GM15510 (cell line): ENCODE data around the gene ZNF235.

Experiments used
- POLR2A ChIP-seq: IDR thresholded peaks from 3 replicates; pipeline ENCODE4 v1.6.1; 2011; ENCODE audit warnings: borderline replicate concordance; ENCODE audit not compliant: insufficient read length; ENCODE audit errors: extremely low read depth

ZNF235 gene

GRCh38 chr19:44278181-44278690 is 26.6 kb downstream of the ZNF235 start:
- TF ChIP-seq POLR2A, result no peak

- no peak for TF ChIP-seq POLR2A
These were observed 27.5 kb downstream of the ZNF235 start for GRCh38 chr19:44277331-44277730.

- no peak for TF ChIP-seq POLR2A
These were observed 44.0 kb downstream of the ZNF235 start for GRCh38 chr19:44260695-44261446.

- no peak for TF ChIP-seq POLR2A
These were observed 44.5 kb downstream of the ZNF235 start for GRCh38 chr19:44260343-44260681.

- TF ChIP-seq POLR2A, result no peak
These were observed 45.9 kb downstream of the ZNF235 start for GRCh38 chr19:44258835-44259413.

- no peak for TF ChIP-seq POLR2A
These were observed 46.7 kb downstream of the ZNF235 start for GRCh38 chr19:44258136-44258535.

- TF ChIP-seq POLR2A, result no peak
These were observed 49.0 kb downstream of the ZNF235 start for GRCh38 chr19:44255705-44256411.

GRCh38 chr19:44254496-44254895 is 50.3 kb downstream of the ZNF235 start:
- no peak for TF ChIP-seq POLR2A

GRCh38 chr19:44236384-44236783 is 68.4 kb downstream of the ZNF235 start:
- TF ChIP-seq POLR2A, result no peak
